Stimulated activated CD8-positive, alpha-beta memory T cell treated with anti-CD3 and anti-CD28 coated beads, Interleukin-12 subunit alpha, Interleukin-12 subunit beta, amount 100 ng/mL, for 4 hours (primary cell): ENCODE measurements around the gene RFC4.
"Not testable (repeated sequence)": the region's sequence is repeated elsewhere in the genome, so short reads cannot be mapped to it uniquely, and the experiment has no call there.

Source experiments
- DNase-seq: peaks from one replicate; pipeline ENCODE4 v3.0.0-alpha.2; 2020; ENCODE audit warnings: low read depth

RFC4 gene

GRCh38 chr3:186824430-186825139 is 18.3 kb upstream of the RFC4 start:
- no peak for DNase-seq

GRCh38 chr3:186823386-186823785 is 17.1 kb upstream of the RFC4 start:
- DNase-seq = no peak

GRCh38 chr3:186822388-186822759 is 16.1 kb upstream of the RFC4 start:
- DNase-seq = not testable (repeated sequence)

GRCh38 chr3:186821429-186822387 is 15.4 kb upstream of the RFC4 start:
- no peak for DNase-seq

GRCh38 chr3:186818956-186819355 is 12.7 kb upstream of the RFC4 start:
- DNase-seq = no peak

- DNase-seq = no peak
Observed at GRCh38 chr3:186818516-186818915, 12.2 kb upstream of the RFC4 start.

- DNase-seq = no peak
Observed at GRCh38 chr3:186815435-186815834, 9.2 kb upstream of the RFC4 start.

GRCh38 chr3:186814100-186814499 is 7.8 kb upstream of the RFC4 start:
- no peak for DNase-seq

- not testable (repeated sequence) for DNase-seq
Observed at GRCh38 chr3:186811313-186811712, 5.0 kb upstream of the RFC4 start.

GRCh38 chr3:186810336-186810996 is 4.2 kb upstream of the RFC4 start:
- DNase-seq = no peak

GRCh38 chr3:186807231-186807630 is 949 bp upstream of the RFC4 start:
- no peak for DNase-seq

GRCh38 chr3:186803447-186803846 is 2.8 kb downstream of the RFC4 start:
- DNase-seq = not testable (repeated sequence)

GRCh38 chr3:186802701-186803100 is 3.6 kb downstream of the RFC4 start:
- no peak for DNase-seq

- no peak for DNase-seq
Observed at GRCh38 chr3:186800285-186800684, 6.0 kb downstream of the RFC4 start.

GRCh38 chr3:186798239-186798874 is 7.9 kb downstream of the RFC4 start:
- DNase-seq = no peak

- DNase-seq = no peak
Observed at GRCh38 chr3:186790261-186790981, 15.9 kb downstream of the RFC4 start.

- no peak for DNase-seq
Observed at GRCh38 chr3:186789554-186790260, 16.6 kb downstream of the RFC4 start.

- DNase-seq = no peak
Observed at GRCh38 chr3:186788482-186789370, 17.6 kb downstream of the RFC4 start.

- DNase-seq = no peak
Observed at GRCh38 chr3:186787642-186788481, 18.4 kb downstream of the RFC4 start.
